Fibroblast of the conjunctiva (primary cell): ENCODE data around the gene BMP8A.

Source experiments
- DNase-seq: peaks from one replicate; pipeline ENCODE4 v3.0.0-alpha.2; 2010; ENCODE audit warnings: low read depth

The BMP8A gene

GRCh38 chr1:39571178-39571483, 79.7 kb downstream of the BMP8A start:
- DNase-seq, result no peak

- no peak for DNase-seq
Measured at GRCh38 chr1:39572379-39573096, 81.1 kb downstream of the BMP8A start.

- DNase-seq, result no peak
Measured at GRCh38 chr1:39573097-39573465, 81.6 kb downstream of the BMP8A start.

GRCh38 chr1:39573736-39574624, 82.5 kb downstream of the BMP8A start:
- DNase-seq, result no peak

- DNase-seq, result no peak
Measured at GRCh38 chr1:39574646-39575045, 83.2 kb downstream of the BMP8A start.
